Neural progenitor cell (in vitro differentiated cells): ENCODE data around the gene THAP4. TPM values are rescaled to one million over a fixed set of nuclear protein-coding genes. Genes with fewer than 3 reads are reported as not detected.

Source experiments
- DNase-seq: peaks from one replicate; pipeline ENCODE4 v3.0.0-alpha.2; 2016; ENCODE audit warnings: low spot score
- H2AFZ ChIP-seq: fragments of 200-600 bp; sonication (generic); replicated peaks from 2 replicates; pipeline ENCODE4 v1.6.1; 2016; ENCODE audit warnings: antibody characterized with exemption
- H3F3A ChIP-seq: fragments of 200-600 bp; sonication (generic); 2 replicates; pipeline ENCODE4 v1.6.1; 2016; ENCODE audit warnings: antibody characterized with exemption, low read depth
- H3K27ac ChIP-seq: fragments of 200-600 bp; sonication (generic); 2 replicates; pipeline ENCODE4 v1.5.1; 2016; ENCODE audit warnings: mild to moderate bottlenecking
- H3K27me3 ChIP-seq: fragments of 200-600 bp; sonication (generic); 2 replicates; pipeline ENCODE4 v1.6.1; 2016; ENCODE audit warnings: mild to moderate bottlenecking, moderate library complexity
- H3K36me3 ChIP-seq: fragments of 200-600 bp; sonication (generic); 2 replicates; pipeline ENCODE4 v1.5.1; 2016
- H3K4me1 ChIP-seq: fragments of 200-600 bp; sonication (generic); 2 replicates; pipeline ENCODE4 v1.6.1; 2016; ENCODE audit warnings: mixed run types
- H3K4me2 ChIP-seq: fragments of 200-600 bp; sonication (generic); 2 replicates; pipeline ENCODE4 v1.6.1; 2016
- H3K4me3 ChIP-seq: fragments of 200-600 bp; sonication (generic); 2 replicates; pipeline ENCODE4 v1.5.1; 2016
- H3K79me2 ChIP-seq: fragments of 200-600 bp; sonication (generic); 2 replicates; pipeline ENCODE4 v1.6.1; 2016; ENCODE audit warnings: low read depth
- H3K9ac ChIP-seq: fragments of 200-600 bp; sonication (generic); 2 replicates; pipeline ENCODE4 v1.6.1; 2016
- H3K9me3 ChIP-seq: fragments of 200-600 bp; sonication (generic); 2 replicates; pipeline ENCODE4 v1.5.1; 2016; ENCODE audit warnings: low read depth
- H4K20me1 ChIP-seq: fragments of 200-600 bp; sonication (generic); 2 replicates; pipeline ENCODE4 v1.6.1; 2016; ENCODE audit warnings: low read depth
- H3K27ac Mint-ChIP-seq: 3 replicates; pipeline ENCODE4 v1.8.0; 2021; ENCODE audit warnings: mixed read lengths
- H3K27me3 Mint-ChIP-seq: 2 replicates; pipeline ENCODE4 v1.8.0; 2022; ENCODE audit warnings: low read depth, mild to moderate bottlenecking, inconsistent platforms, moderate library complexity, mixed read lengths; ENCODE audit not compliant: insufficient read depth
- H3K36me3 Mint-ChIP-seq: 3 replicates; pipeline ENCODE4 v1.8.0; 2021; ENCODE audit warnings: mixed read lengths
- H3K4me1 Mint-ChIP-seq: 3 replicates; pipeline ENCODE4 v1.8.0; 2021; ENCODE audit warnings: mixed read lengths
- H3K4me3 Mint-ChIP-seq: 3 replicates; pipeline ENCODE4 v1.8.0; 2021; ENCODE audit warnings: mild to moderate bottlenecking, moderate library complexity, mixed read lengths
- H3K9me3 Mint-ChIP-seq: 3 replicates; pipeline ENCODE4 v1.8.0; 2020; ENCODE audit warnings: mixed read lengths
- CTCF ChIP-seq: fragments of 200-600 bp; sonication (generic); IDR thresholded peaks from 2 replicates; pipeline ENCODE4 v1.5.1; 2017; ENCODE audit warnings: antibody characterized with exemption, mild to moderate bottlenecking
- EZH2 ChIP-seq: fragments of 200-600 bp; sonication (generic); IDR thresholded peaks from 2 replicates; pipeline ENCODE4 v1.6.1; 2017; ENCODE audit warnings: antibody characterized with exemption, mild to moderate bottlenecking, moderate library complexity
- EZH2phosphoT487 ChIP-seq: fragments of 200-600 bp; sonication (generic); IDR thresholded peaks from 2 replicates; pipeline ENCODE4 v1.6.1; 2017; ENCODE audit warnings: antibody characterized with exemption
- total RNA-seq: library from RNA; depleted of rRNA; stranded (reverse); fragments of >200 nt; gene quantifications from 2 replicates; pipeline ENCODE4 v1.2.3, GENCODE V29; 2015; ENCODE audit warnings: low replicate concordance

The THAP4 gene
- total RNA-seq, 1 donor from 2014 or later, result 25.6 TPM

GRCh38 chr2:241582328-241582727 lies 54.6 kb downstream of the THAP4 start:
- no peaks in the 10 kb centered on the region for H3K4me1 Mint-ChIP-seq
- H3K27me3 ChIP-seq, result no peaks in the 10 kb centered on the region
- no peaks in the 10 kb centered on the region for H4K20me1 ChIP-seq
- peaks cover 6% of the 10 kb centered on the region for H3K27me3 Mint-ChIP-seq
- no peak overlapping the region for H3K4me3 ChIP-seq
- no peak overlapping the region for H3K4me3 Mint-ChIP-seq
- no peaks in the 10 kb centered on the region for H3F3A ChIP-seq
- peaks cover 12% of the 10 kb centered on the region for H3K9me3 ChIP-seq
- TF ChIP-seq EZH2phosphoT487 (no peak), EZH2 (no peak), CTCF (no peak)
- no peaks in the 10 kb centered on the region for H3K79me2 ChIP-seq
- H3K9me3 Mint-ChIP-seq, result peaks cover 71% of the 10 kb centered on the region
- no peak overlapping the region for H3K27ac ChIP-seq
- H3K36me3 ChIP-seq, result peaks cover 27% of the 10 kb centered on the region
- no peak overlapping the region for H3K27ac Mint-ChIP-seq
- peaks cover 78% of the 10 kb centered on the region for H3K36me3 Mint-ChIP-seq
- DNase-seq, result no peak
- H2AFZ ChIP-seq, result no peak overlapping the region
- H3K4me1 ChIP-seq, result no peaks in the 10 kb centered on the region
- H3K4me2 ChIP-seq, result no peak overlapping the region
- no peak overlapping the region for H3K9ac ChIP-seq

GRCh38 chr2:241579281-241579680 lies 57.7 kb downstream of the THAP4 start:
- Mint-ChIP-seq H3K36me3 (peaks cover 58% of the 10 kb centered on the region), H3K4me3 (no peak overlapping the region), H3K4me1 (peaks cover 9% of the 10 kb centered on the region)

GRCh38 chr2:241577413-241578122 lies 59.4 kb downstream of the THAP4 start:
- H2AFZ ChIP-seq, result no peak overlapping the region
- no peak for DNase-seq
- H3K36me3 ChIP-seq, result peaks cover 5% of the 10 kb centered on the region
- no peaks in the 10 kb centered on the region for H3K4me1 ChIP-seq
- H3K36me3 Mint-ChIP-seq, result peaks cover 45% of the 10 kb centered on the region
- no peak overlapping the region for H3K27ac Mint-ChIP-seq
- H3K4me1 Mint-ChIP-seq, result peaks cover 9% of the 10 kb centered on the region
- H3K79me2 ChIP-seq, result no peaks in the 10 kb centered on the region
- H3F3A ChIP-seq, result no peaks in the 10 kb centered on the region
- no peaks in the 10 kb centered on the region for H3K27me3 ChIP-seq
- H3K4me3 Mint-ChIP-seq, result no peak overlapping the region
- peaks cover 6% of the 10 kb centered on the region for H3K27me3 Mint-ChIP-seq
- TF ChIP-seq CTCF, result no peak
- no peak for TF ChIP-seq EZH2phosphoT487
- TF ChIP-seq EZH2, result no peak
- H3K9ac ChIP-seq, result no peak overlapping the region
- no peaks in the 10 kb centered on the region for H3K9me3 ChIP-seq
- no peak overlapping the region for H3K4me3 ChIP-seq
- H3K9me3 Mint-ChIP-seq, result peaks cover 36% of the 10 kb centered on the region
- no peaks in the 10 kb centered on the region for H4K20me1 ChIP-seq
- H3K4me2 ChIP-seq, result no peak overlapping the region
- H3K27ac ChIP-seq, result no peak overlapping the region

More at GRCh38 chr2:241579281-241579680, 57.7 kb downstream of the THAP4 start:
- Histone ChIP-seq H3K27me3 (no peaks in the 10 kb centered on the region), H3K4me3 (no peak overlapping the region), H2AFZ (no peak overlapping the region), H3K27ac (no peak overlapping the region), H3K79me2 (no peaks in the 10 kb centered on the region), H3K9ac (no peak overlapping the region), H3K36me3 (peaks cover 15% of the 10 kb centered on the region), H3K9me3 (no peaks in the 10 kb centered on the region), H3K4me1 (no peaks in the 10 kb centered on the region), H3F3A (no peaks in the 10 kb centered on the region), H4K20me1 (no peaks in the 10 kb centered on the region), H3K4me2 (no peak overlapping the region)
- peaks cover 48% of the 10 kb centered on the region for H3K9me3 Mint-ChIP-seq
- peaks cover 6% of the 10 kb centered on the region for H3K27me3 Mint-ChIP-seq
- TF ChIP-seq EZH2 (no peak), EZH2phosphoT487 (no peak), CTCF (no peak)
- no peak for DNase-seq
- no peak overlapping the region for H3K27ac Mint-ChIP-seq
